8988T (cell line): ENCODE results near the gene RBM44.

ENCODE experiments used
- DNase-seq: peaks from one replicate; pipeline ENCODE4 v3.0.0; 2011

RBM44 gene

GRCh38 chr2:237872178-237872887, 73.8 kb downstream of the RBM44 start:
- no peak for DNase-seq

DNA sequence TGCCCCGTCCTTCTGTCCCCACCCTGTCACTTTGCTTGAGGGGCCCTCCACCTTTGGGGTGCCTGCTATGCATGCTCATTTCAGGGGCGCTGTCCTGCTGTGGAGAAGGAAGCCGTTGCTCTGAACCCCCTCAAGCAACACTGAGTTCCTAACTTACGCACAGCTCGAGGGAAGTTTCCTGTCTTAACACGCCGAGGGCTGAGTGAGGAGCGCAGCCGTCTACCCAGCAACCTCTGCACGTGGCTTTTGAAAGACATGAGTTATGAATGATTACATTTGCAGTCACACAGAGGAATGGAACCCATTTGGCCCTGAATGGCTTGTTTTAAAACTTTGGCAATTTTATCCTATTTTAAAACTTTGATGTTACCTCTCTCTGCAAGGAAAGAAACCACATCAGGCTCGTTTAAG, 74.8 kb downstream of the RBM44 start:
- DNase-seq = no peak

- DNase-seq = no peak
Observed at GRCh38 chr2:237873897-237874551, 75.4 kb downstream of the RBM44 start.

DNA sequence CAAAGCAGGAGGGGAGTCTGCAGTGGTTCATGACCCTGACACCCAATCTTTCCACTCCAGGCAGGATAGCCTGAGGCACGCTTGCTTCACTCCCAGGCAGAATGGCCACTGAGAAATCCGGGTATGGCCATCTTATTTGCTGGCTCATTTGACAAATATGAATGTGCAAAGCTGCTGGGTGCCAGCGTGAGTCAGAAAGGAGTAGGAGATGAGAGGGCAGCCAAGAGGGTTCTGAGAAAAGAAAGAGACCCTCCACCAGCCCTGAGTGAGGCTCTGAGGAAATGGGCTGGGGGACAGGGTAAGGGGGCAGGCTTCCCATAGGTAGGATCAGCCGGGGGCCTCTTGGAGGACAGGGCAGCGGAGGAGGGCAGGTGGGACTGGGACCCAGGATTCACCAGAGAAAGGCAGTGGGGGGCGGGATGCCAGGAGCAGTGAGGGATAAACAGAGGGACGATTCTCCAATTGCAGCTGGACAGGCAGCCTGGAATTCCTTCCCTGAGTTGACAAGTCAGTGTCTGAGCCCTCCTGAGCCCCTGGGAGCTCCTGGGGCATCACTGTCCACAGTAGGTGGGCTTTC, 76.1 kb downstream of the RBM44 start:
- peak; percentile 84 for DNase-seq

DNA sequence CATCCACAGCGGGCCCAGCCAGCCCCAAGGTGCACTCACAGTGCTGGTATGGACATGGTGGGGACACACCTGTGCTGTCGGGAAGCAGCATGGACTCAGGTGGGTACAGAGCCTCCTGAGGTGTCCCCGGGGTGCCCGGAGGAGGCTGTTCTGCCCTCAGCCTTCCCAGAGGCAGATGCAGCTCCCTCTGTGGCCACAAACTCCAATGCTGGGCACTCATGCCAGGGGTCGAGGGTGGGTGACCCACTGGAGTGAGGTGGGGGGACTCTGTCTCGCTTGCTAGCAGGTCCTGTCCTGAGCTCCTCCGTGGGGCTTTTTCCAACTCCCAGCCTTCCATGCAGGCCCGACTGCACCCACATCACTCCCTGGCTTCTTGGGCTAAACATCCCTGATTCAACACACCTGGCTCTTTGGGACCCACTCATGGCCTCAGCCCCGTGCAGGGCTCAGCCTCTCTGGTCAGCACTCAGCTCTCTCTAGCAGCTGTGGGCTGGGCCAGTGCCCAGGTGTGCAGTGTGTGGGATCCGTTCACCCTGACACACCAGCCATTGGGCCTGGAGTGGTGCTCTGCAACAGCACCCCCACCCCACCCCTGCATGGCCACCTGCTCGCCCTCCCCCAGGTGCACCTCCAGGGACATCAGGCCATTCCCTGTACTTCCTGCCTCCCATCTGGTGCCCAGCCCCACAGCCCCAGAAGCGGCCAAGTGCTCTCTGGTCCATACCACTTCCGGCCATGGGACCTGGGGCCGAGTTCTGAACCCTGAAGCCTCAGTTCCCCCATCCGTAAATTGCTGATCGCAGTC, 76.9 kb downstream of the RBM44 start:
- no peak for DNase-seq

DNA sequence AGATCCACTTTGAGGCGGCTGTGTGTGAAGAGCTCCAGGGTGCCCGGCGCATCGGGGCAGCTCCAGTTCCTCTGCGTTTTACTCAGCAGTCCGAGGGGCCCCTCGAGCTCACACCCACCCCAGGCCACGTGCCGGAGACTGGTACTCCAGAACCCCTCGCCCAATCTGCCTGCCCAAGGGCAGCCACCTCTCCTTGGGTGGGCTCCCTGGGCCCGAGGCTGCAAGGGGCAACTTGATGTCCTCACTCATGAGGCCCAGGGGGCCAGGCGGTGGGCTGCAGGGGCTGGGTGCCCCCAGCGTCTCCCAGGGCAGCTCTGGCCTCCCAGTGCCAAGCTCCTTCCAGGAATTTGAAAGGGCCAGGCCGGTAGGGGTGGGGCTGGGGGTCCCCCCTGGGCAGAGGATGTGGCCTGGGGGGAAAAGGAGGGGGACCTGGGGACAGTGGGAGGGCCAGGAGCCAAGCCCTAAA, 77.5 kb downstream of the RBM44 start:
- DNase-seq = no peak

GRCh38 chr2:237876532-237876931, 78.0 kb downstream of the RBM44 start:
- no peak for DNase-seq

- DNase-seq = no peak
Observed at GRCh38 chr2:237876951-237877491, 78.4 kb downstream of the RBM44 start.

GRCh38 chr2:237877576-237878307, 79.2 kb downstream of the RBM44 start:
- DNase-seq = no peak

- no peak for DNase-seq
Observed at GRCh38 chr2:237878321-237879057, 79.9 kb downstream of the RBM44 start.

- DNase-seq = no peak
Observed at GRCh38 chr2:237879058-237879430, 80.5 kb downstream of the RBM44 start.

GRCh38 chr2:237879991-237880560, 81.5 kb downstream of the RBM44 start:
- DNase-seq = no peak

- DNase-seq = no peak
Observed at GRCh38 chr2:237882510-237883481, 84.2 kb downstream of the RBM44 start.

GRCh38 chr2:237883951-237884446, 85.4 kb downstream of the RBM44 start:
- DNase-seq = no peak

GRCh38 chr2:237884681-237885080, 86.1 kb downstream of the RBM44 start:
- DNase-seq = no peak

GRCh38 chr2:237885111-237885930, 86.7 kb downstream of the RBM44 start:
- DNase-seq = no peak

DNA sequence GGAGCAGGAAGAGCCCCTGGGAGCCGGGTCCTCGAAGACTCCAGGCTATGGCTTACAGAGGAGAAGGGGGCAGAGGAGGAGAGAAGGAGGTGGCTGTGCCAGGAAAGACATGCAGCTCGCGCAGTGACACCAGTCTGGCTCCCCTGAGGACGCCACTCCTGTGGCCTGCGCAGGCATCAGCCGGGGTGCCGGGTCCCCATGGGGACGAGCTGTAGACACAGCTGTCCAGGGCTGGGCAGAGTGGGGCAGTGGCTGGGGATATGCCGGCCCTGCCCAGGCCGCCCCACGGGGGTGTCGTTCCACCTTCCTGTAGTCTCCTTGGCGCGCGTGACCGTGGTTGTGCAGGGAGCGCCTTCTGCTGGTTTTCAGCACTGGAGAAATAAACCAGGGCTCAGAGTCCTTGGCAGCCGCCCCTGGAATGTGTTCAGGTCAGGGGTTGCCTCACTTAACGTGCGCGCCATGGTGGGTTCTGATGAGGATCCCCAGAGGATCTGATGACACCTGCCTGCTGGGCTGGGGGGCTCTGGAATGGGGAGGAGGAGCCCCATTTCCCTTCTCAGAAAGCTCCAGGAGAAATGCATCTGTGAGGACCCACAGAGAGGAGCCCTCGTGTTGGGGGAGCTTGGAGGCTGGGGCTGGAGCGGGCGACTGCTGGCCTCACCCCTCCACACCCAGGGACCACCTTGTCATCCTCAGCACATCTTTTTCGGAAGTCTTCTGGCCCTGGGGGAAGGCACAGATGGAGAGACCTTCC, 87.5 kb downstream of the RBM44 start:
- no peak for DNase-seq
